ENCODE measurements around the gene TGFBR3.

TGFBR3 gene

GRCh38 chr1:91645031-91645430, 240.9 kb downstream of the TGFBR3 start:
- DNase-seq (ENCODE audit: extremely low read depth, low read depth) = no peak
- H3K4me3 ChIP-seq (replicated peaks; ENCODE audit: low read depth, low read length) = no peak overlapping the region
- TF ChIP-seq CTCF (IDR thresholded peaks at IDR 0.05; ENCODE audit: low read depth, low read length, missing control alignments) = no peak

GRCh38 chr1:91643431-91643830, 242.5 kb downstream of the TGFBR3 start:
- H3K4me3 ChIP-seq (replicated peaks; ENCODE audit: low read depth, low read length) = no peak overlapping the region
- no peak for TF ChIP-seq CTCF (IDR thresholded peaks at IDR 0.05; ENCODE audit: low read depth, low read length, missing control alignments)

GRCh38 chr1:91640877-91641526, 244.9 kb downstream of the TGFBR3 start:
- DNase-seq (ENCODE audit: extremely low read depth, low read depth) = no peak
- no peak overlapping the region for H3K4me3 ChIP-seq (replicated peaks; ENCODE audit: low read depth, low read length)
- no peak for TF ChIP-seq CTCF (IDR thresholded peaks at IDR 0.05; ENCODE audit: low read depth, low read length, missing control alignments)

More at GRCh38 chr1:91643431-91643830, 242.5 kb downstream of the TGFBR3 start:
- no peak for DNase-seq (ENCODE audit: extremely low read depth, low read depth)

GRCh38 chr1:91637539-91637994, 248.4 kb downstream of the TGFBR3 start:
- TF ChIP-seq CTCF (IDR thresholded peaks at IDR 0.05; ENCODE audit: low read depth, low read length, missing control alignments) = no peak
- no peak overlapping the region for H3K4me3 ChIP-seq (replicated peaks; ENCODE audit: low read depth, low read length)
- no peak for DNase-seq (ENCODE audit: extremely low read depth, low read depth)

GRCh38 chr1:91635763-91636162, 250.2 kb downstream of the TGFBR3 start:
- no peak overlapping the region for H3K4me3 ChIP-seq (replicated peaks; ENCODE audit: low read depth, low read length)
- DNase-seq (ENCODE audit: extremely low read depth, low read depth) = no peak
- TF ChIP-seq CTCF (IDR thresholded peaks at IDR 0.05; ENCODE audit: low read depth, low read length, missing control alignments) = no peak

GRCh38 chr1:91633438-91633837, 252.5 kb downstream of the TGFBR3 start:
- no peak overlapping the region for H3K4me3 ChIP-seq (replicated peaks; ENCODE audit: low read depth, low read length)
- no peak for DNase-seq (ENCODE audit: extremely low read depth, low read depth)
- no peak for TF ChIP-seq CTCF (IDR thresholded peaks at IDR 0.05; ENCODE audit: low read depth, low read length, missing control alignments)
